Stimulated activated CD4-positive, alpha-beta T cell treated with anti-CD3 and anti-CD28 coated beads, Interleukin-2, amount 100 ng/mL, for 4 hours (primary cell): ENCODE data around the gene LIFR.
"Not testable (repeated sequence)": the region's sequence is repeated elsewhere in the genome, so short reads cannot be mapped to it uniquely, and the experiment has no call there.

Experiments used
- DNase-seq: peaks from one replicate; pipeline ENCODE4 v3.0.0-alpha.2; 2020; ENCODE audit warnings: low read depth

LIFR gene

GRCh38 chr5:38581597-38581996 is 25.2 kb upstream of the LIFR start:
- no peak for DNase-seq

GRCh38 chr5:38579105-38579504 is 22.7 kb upstream of the LIFR start:
- no peak for DNase-seq

GRCh38 chr5:38576961-38577684 is 20.7 kb upstream of the LIFR start:
- DNase-seq, result no peak

- DNase-seq, result no peak
Measured at GRCh38 chr5:38576442-38576841, 20.0 kb upstream of the LIFR start.

GRCh38 chr5:38575476-38575875 is 19.0 kb upstream of the LIFR start:
- no peak for DNase-seq

- DNase-seq, result no peak
Measured at GRCh38 chr5:38574009-38574408, 17.6 kb upstream of the LIFR start.

- DNase-seq, result no peak
Measured at GRCh38 chr5:38573521-38573920, 17.1 kb upstream of the LIFR start.

- no peak for DNase-seq
Measured at GRCh38 chr5:38569180-38569579, 12.7 kb upstream of the LIFR start.

- not testable (repeated sequence) for DNase-seq
Measured at GRCh38 chr5:38567306-38567705, 10.9 kb upstream of the LIFR start.

- no peak for DNase-seq
Measured at GRCh38 chr5:38563624-38564023, 7.2 kb upstream of the LIFR start.

GRCh38 chr5:38562444-38563210 is 6.2 kb upstream of the LIFR start:
- DNase-seq, result no peak

GRCh38 chr5:38559428-38559827 is 3.0 kb upstream of the LIFR start:
- no peak for DNase-seq

GRCh38 chr5:38557792-38558191 is 1.3 kb upstream of the LIFR start:
- no peak for DNase-seq

GRCh38 chr5:38557308-38557710 is 863 bp upstream of the LIFR start:
- no peak for DNase-seq

GRCh38 chr5:38556088-38556598 is 303 bp downstream of the LIFR start:
- DNase-seq, result peak; percentile 33

- no peak for DNase-seq
Measured at GRCh38 chr5:38555354-38556087, 925 bp downstream of the LIFR start.

GRCh38 chr5:38554861-38555260 is 1.6 kb downstream of the LIFR start:
- DNase-seq, result no peak

GRCh38 chr5:38554403-38554802 is 2.0 kb downstream of the LIFR start:
- no peak for DNase-seq

- no peak for DNase-seq
Measured at GRCh38 chr5:38553001-38553521, 3.4 kb downstream of the LIFR start.

- DNase-seq, result no peak
Measured at GRCh38 chr5:38551030-38552017, 5.1 kb downstream of the LIFR start.

GRCh38 chr5:38548064-38548759 is 8.2 kb downstream of the LIFR start:
- no peak for DNase-seq
